Muscle layer of duodenum (tissue), 2 donors: ENCODE data around the gene PLOD3.

ENCODE experiments used
- H3K27ac ChIP-seq: one replicate; pipeline ENCODE4 v1.7.0; 2013; ENCODE audit warnings: mild to moderate bottlenecking, low read length
- H3K27me3 ChIP-seq: one replicate; pipeline ENCODE4 v1.7.0; 2013; ENCODE audit warnings: low read depth, mild to moderate bottlenecking, control low read depth, low read length
- H3K36me3 ChIP-seq, 2 donors: one replicate each; pipeline ENCODE4 v1.7.0; 2013; ENCODE audit warnings: low read length in 2 of 2, control low read depth in 1 of 2, mild to moderate bottlenecking in 1 of 2; ENCODE audit not compliant: insufficient read depth in 2 of 2, control insufficient read depth in 1 of 2
- H3K4me1 ChIP-seq, 2 donors: one replicate each; pipeline ENCODE4 v1.7.0; 2013; ENCODE audit warnings: low read length in 2 of 2, mild to moderate bottlenecking in 2 of 2, control low read depth in 1 of 2, moderate library complexity in 1 of 2; ENCODE audit not compliant: insufficient read depth in 2 of 2, control insufficient read depth in 1 of 2
- H3K4me3 ChIP-seq, 2 donors: one replicate each; pipeline ENCODE4 v1.7.0; 2013; ENCODE audit warnings: low read length in 2 of 2, low read depth in 1 of 2, mild to moderate bottlenecking in 1 of 2
- H3K9me3 ChIP-seq, 2 donors: one replicate each; pipeline ENCODE4 v1.7.0; 2013; ENCODE audit warnings: low read length in 2 of 2, control low read depth in 1 of 2, mild to moderate bottlenecking in 1 of 2; ENCODE audit not compliant: control insufficient read depth in 1 of 2
- donor health status: healthy.

The PLOD3 gene

GRCh38 chr7:101237206-101238067, 20.1 kb upstream of the PLOD3 start, which contains the start of gene CLDN15:
Gene CLDN15 (minus strand): TSS chr7:101237802. CDS start chr7:101237581, 221 bp downstream.
- Histone ChIP-seq H3K4me1 (peaks cover 0 to 10% of the 10 kb centered on the region in 2 donors), H3K27me3 (no peaks in the 10 kb centered on the region), H3K4me3 (peak within 1 kb of the TSS; percentile 32 to 64), H3K36me3 (peaks cover 7 to 31% of the 10 kb centered on the region in 2 donors), H3K9me3 (no peaks in the 10 kb centered on the region), H3K27ac (peak within 1 kb of the TSS; percentile 92)

GRCh38 chr7:101236292-101236835, 19.0 kb upstream of the PLOD3 start:
- H3K4me1 ChIP-seq: peaks cover 0 to 19% of the 10 kb centered on the region in 2 donors
- peak overlapping the region; percentile 92 for H3K27ac ChIP-seq
- H3K27me3 ChIP-seq: no peaks in the 10 kb centered on the region
- no peaks in the 10 kb centered on the region for H3K9me3 ChIP-seq
- H3K4me3 ChIP-seq: peak overlapping the region in 1 of 2 donors; percentile 64
- peaks cover 7 to 31% of the 10 kb centered on the region in 2 donors for H3K36me3 ChIP-seq

- Histone ChIP-seq H3K4me1 (peaks cover 0 to 19% of the 10 kb centered on the region in 2 donors), H3K4me3 (peak overlapping the region in 1 of 2 donors; percentile 56), H3K27ac (peak overlapping the region; percentile 92), H3K27me3 (no peaks in the 10 kb centered on the region), H3K36me3 (peaks cover 2 to 25% of the 10 kb centered on the region in 2 donors), H3K9me3 (no peaks in the 10 kb centered on the region)
Observed at GRCh38 chr7:101235522-101235921, 18.1 kb upstream of the PLOD3 start.

- H3K4me1 ChIP-seq: peaks cover 0 to 19% of the 10 kb centered on the region in 2 donors
Observed at GRCh38 chr7:101235050-101235449, 17.7 kb upstream of the PLOD3 start.

GRCh38 chr7:101234636-101235035, 17.3 kb upstream of the PLOD3 start:
- Histone ChIP-seq H3K27ac (peak overlapping the region; percentile 81), H3K4me1 (peaks cover 0 to 19% of the 10 kb centered on the region in 2 donors), H3K4me3 (peak overlapping the region in 1 of 2 donors; percentile 44), H3K27me3 (no peaks in the 10 kb centered on the region), H3K36me3 (peaks cover 0 to 18% of the 10 kb centered on the region in 2 donors), H3K9me3 (no peaks in the 10 kb centered on the region)

More at GRCh38 chr7:101235050-101235449, 17.7 kb upstream of the PLOD3 start:
- peak overlapping the region in 1 of 2 donors; percentile 44 for H3K4me3 ChIP-seq
- peaks cover 0 to 20% of the 10 kb centered on the region in 2 donors for H3K36me3 ChIP-seq
- H3K27me3 ChIP-seq: no peaks in the 10 kb centered on the region
- H3K9me3 ChIP-seq: no peaks in the 10 kb centered on the region
- peak overlapping the region; percentile 81 for H3K27ac ChIP-seq

- no peak overlapping the region for H3K4me3 ChIP-seq
- peaks cover 0 to 18% of the 10 kb centered on the region in 2 donors for H3K36me3 ChIP-seq
- no peaks in the 10 kb centered on the region for H3K27me3 ChIP-seq
- peaks cover 0 to 19% of the 10 kb centered on the region in 2 donors for H3K4me1 ChIP-seq
- H3K9me3 ChIP-seq: no peaks in the 10 kb centered on the region
- peak overlapping the region; percentile 45 for H3K27ac ChIP-seq
Observed at GRCh38 chr7:101233907-101234547, 16.6 kb upstream of the PLOD3 start.

- Histone ChIP-seq H3K36me3 (peaks cover 0 to 21% of the 10 kb centered on the region in 2 donors), H3K4me1 (peaks cover 0 to 10% of the 10 kb centered on the region in 2 donors), H3K27ac (no peak overlapping the region), H3K4me3 (peak overlapping the region in 1 of 2 donors; percentile 11), H3K9me3 (no peaks in the 10 kb centered on the region), H3K27me3 (no peaks in the 10 kb centered on the region)
Observed at GRCh38 chr7:101232141-101232850, 14.9 kb upstream of the PLOD3 start.

- H3K4me1 ChIP-seq: peaks cover 0 to 10% of the 10 kb centered on the region in 2 donors
- H3K27me3 ChIP-seq: no peaks in the 10 kb centered on the region
- H3K4me3 ChIP-seq: no peak overlapping the region
- no peaks in the 10 kb centered on the region for H3K9me3 ChIP-seq
- H3K36me3 ChIP-seq: peaks cover 0 to 21% of the 10 kb centered on the region in 2 donors
- H3K27ac ChIP-seq: no peak overlapping the region
Observed at GRCh38 chr7:101231644-101232043, 14.3 kb upstream of the PLOD3 start.

GRCh38 chr7:101226721-101227120, 9.3 kb upstream of the PLOD3 start:
- Histone ChIP-seq H3K27ac (no peak overlapping the region), H3K27me3 (no peaks in the 10 kb centered on the region), H3K36me3 (peaks cover 6 to 43% of the 10 kb centered on the region in 2 donors), H3K4me1 (peaks cover 0 to 2% of the 10 kb centered on the region in 2 donors), H3K4me3 (no peak overlapping the region), H3K9me3 (no peaks in the 10 kb centered on the region)

GRCh38 chr7:101225650-101226049, 8.3 kb upstream of the PLOD3 start:
- no peaks in the 10 kb centered on the region for H3K27me3 ChIP-seq
- H3K27ac ChIP-seq: no peak overlapping the region
- peaks cover 6 to 43% of the 10 kb centered on the region in 2 donors for H3K36me3 ChIP-seq
- H3K4me1 ChIP-seq: no peaks in the 10 kb centered on the region
- H3K4me3 ChIP-seq: no peak overlapping the region
- no peaks in the 10 kb centered on the region for H3K9me3 ChIP-seq
